Frontal cortex (tissue), 4 donors: ENCODE measurements around the gene NDUFS7. TPM values are rescaled to one million over a fixed set of nuclear protein-coding genes. Genes with fewer than 3 reads are reported as not detected.

ENCODE experiments used
- DNase-seq, 2 donors: peaks; one replicate each; pipeline ENCODE4 v3.0.0; 2012; ENCODE audit warnings: low spot score in 2 of 2
- FAIRE-seq: peaks from 2 replicates; lab custom pipeline; 2012; peaks lifted over from hg19 to GRCh38; lab: Jason Lieb, UNC
- total RNA-seq: library from RNA; depleted of rRNA; stranded (reverse); fragments of >200 nt; gene quantifications from one replicate; pipeline ENCODE4 v1.2.3, GENCODE V29; 2014
- donor health status: control.
- donor health status: control.
- donor health status: control.

Gene NDUFS7
- 27.7 TPM for total RNA-seq

- FAIRE-seq: no peak
- peak; percentile 83 to 89 for DNase-seq
Observed at GRCh38 chr19:1383312-1384084, at the start of gene NDUFS7. Gene NDUFS7, plus strand, starts transcription at chr19:1383907. Its CDS starts 20 bp downstream, at chr19:1383927.

DNA sequence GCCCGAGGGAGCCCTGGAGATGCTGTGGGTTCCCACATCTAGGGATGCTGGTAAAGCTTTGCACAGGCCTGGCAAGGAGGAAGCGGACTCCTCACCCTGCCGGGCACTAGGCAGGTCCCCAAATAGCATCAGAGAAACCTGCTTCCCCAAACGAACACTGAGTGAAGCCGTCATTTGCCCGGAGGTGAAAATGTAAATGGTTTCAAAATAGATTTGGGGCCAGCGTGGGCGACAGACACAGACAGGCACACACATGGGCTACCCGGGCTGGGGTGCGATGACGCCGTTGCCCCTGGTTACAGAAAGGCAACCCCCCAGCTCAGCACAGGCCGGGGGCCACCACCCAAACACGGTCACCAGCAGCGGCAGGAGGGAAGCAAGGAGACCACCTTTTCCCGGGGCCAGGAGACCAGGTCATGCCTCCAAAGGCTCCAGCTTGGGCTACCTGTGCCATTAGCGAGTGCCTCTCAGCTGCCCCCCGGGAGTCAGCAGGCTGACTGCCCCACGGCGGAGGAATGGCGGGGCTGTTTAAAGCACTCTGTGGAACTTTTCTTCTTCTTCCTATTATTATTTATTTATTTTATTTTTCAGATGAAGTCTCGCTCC is 47.5 kb upstream of the NDUFS7 start:
- no peak for FAIRE-seq
- DNase-seq: no peak

DNA sequence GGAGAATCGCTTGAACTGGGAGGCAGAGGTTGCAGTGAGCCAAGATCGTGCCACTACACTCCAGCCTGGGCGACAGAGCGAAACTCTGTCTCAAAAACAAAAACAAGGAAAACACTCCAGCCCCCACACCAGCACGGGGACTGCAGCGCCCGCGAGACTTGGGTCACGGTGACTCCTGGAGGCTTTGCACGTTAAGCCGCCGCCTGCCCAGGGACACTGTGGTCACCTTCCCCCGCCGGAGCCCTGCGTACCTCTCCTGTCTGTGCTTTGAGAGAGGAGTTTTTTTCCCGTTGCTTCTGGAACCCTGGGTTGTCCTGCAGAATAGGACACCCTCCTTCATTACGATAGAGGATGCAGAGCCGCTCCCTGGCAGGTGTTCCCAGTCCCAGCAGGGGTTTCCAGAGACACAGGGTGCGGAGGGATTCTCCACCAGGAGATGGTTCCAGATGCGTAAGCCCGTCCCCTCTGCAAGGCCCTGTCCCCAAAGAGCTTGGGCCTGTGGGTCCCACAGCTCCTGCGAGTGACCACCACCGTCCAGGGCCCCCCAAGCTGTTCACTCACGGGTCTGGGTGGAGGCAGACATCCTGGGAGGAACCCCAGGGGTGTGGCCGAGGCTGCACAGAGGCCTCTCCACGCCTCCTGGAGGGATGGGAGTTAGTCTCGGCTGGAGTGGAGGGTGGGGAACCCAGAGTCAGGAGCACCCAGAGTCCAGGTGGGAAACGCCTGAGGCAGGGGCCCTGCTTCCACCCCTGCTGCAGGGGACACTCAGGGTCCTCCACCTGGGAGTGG is 42.8 kb upstream of the NDUFS7 start:
- FAIRE-seq: no peak
- no peak for DNase-seq

- no peak for DNase-seq
Observed at GRCh38 chr19:1343041-1343440, 40.7 kb upstream of the NDUFS7 start.

DNA sequence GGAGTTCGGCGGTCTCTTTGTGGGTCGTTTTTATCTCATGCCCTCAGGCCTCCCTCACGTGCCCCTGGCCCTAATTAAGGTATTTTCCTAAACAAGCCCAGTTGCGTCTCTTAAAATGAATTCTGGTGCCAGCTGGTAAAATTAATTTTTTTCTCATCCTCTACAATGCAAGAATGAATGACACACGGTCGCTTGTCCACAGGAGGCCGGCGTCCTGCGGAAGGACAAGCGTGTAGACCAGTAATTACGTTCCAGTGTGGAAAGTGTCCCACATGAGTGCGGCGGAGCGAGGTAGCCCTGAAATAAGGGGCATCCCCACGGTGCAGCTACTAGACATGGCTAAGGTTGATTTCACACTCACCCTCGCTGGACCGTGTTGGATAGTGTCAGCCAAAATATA is 34.5 kb upstream of the NDUFS7 start:
- FAIRE-seq (no peak), DNase-seq (no peak)

More at GRCh38 chr19:1343041-1343440, 40.7 kb upstream of the NDUFS7 start:
- no peak for FAIRE-seq

DNA sequence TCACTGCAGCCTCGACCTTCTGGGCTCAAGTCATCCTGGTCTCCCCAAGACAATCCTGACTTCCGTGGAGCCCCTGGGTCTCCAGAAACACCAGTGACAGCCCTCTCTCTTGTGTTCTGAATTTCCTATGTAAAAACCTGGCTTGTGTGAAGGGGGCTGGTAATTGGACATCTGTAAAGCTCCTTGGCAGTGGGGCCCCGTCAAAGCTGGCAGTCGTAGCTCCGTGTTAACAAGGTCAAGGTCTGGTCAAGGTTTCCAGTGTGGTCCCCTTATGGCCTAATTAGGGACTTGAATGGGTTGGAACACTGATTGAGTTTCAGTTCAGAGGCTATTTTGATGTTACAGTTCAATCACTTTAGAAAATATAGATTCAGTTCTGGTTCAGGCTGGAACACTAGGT is 32.8 kb upstream of the NDUFS7 start:
- no peak for FAIRE-seq
- no peak for DNase-seq

DNA sequence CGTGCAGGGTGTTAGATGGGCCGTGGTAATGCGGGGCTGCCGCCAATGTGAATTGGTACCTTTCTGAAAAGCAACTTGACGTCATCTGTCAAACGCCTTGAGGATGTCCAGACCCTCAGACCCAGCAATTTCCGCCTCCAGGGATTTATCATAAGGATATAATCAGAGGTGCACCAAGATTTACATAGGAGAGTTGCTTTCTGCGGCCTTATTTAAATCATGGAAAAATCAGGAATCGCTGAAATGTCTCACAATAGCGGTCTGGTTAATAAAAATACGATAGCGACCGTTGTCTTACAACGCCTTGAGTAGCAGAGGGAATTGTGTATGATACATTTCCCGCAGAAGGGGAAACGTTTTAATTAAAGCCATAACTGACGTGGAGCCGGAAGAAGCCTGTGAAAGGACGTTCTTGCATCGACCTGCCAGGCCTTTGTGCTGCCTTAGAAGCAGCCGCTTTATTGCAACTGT is 32.3 kb upstream of the NDUFS7 start:
- no peak for DNase-seq
- FAIRE-seq: no peak

DNA sequence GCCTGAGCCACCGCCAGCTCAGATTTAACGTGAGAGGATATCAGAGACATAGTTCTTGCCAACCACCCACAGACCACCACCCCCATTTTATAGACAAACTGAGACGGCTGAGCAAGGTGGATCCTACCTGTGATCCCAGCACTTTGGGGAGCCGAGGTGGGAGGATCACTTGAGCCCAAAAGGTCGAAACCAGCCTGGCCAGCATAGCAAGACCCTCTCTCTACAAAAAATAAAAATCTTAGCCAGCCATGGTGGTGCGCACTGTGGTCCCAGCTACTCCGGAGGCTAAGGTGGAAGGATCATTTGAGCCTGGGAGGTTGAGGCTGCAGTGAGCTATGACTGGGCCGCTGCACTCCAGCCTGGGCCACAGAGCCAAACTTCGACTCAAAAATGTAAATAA is 30.6 kb upstream of the NDUFS7 start:
- DNase-seq (no peak), FAIRE-seq (no peak)

DNA sequence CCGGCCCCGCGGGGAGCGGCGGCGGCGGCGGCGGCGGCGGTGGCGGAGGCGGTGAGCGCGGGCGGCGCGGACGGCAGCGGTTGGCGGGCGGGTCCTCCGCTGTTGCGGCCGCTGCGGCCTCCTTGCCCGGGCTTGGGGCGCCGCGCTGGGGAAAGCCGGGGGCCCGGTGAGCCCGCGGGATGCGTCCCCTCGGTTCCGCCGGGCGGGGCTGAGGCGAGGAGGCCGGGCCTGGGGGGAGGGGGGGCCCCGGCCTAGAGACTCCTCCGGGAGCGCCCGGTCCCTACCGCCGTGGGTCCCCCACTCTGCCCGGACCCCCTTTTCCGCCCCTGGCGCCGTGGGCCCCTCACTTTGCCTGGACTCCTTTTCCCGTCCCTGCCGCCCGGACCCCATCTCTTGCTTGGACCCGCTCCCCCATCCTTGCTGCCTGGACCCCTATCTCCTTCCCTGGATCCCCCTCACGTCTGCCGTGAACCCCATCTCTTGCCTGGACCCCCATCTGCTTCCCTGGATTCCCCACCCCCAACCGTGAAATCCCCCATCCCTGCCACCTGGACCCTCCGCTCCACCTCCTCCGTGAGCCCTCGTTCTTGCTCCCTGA is 28.6 kb upstream of the NDUFS7 start:
- FAIRE-seq (no peak), DNase-seq (no peak)

DNA sequence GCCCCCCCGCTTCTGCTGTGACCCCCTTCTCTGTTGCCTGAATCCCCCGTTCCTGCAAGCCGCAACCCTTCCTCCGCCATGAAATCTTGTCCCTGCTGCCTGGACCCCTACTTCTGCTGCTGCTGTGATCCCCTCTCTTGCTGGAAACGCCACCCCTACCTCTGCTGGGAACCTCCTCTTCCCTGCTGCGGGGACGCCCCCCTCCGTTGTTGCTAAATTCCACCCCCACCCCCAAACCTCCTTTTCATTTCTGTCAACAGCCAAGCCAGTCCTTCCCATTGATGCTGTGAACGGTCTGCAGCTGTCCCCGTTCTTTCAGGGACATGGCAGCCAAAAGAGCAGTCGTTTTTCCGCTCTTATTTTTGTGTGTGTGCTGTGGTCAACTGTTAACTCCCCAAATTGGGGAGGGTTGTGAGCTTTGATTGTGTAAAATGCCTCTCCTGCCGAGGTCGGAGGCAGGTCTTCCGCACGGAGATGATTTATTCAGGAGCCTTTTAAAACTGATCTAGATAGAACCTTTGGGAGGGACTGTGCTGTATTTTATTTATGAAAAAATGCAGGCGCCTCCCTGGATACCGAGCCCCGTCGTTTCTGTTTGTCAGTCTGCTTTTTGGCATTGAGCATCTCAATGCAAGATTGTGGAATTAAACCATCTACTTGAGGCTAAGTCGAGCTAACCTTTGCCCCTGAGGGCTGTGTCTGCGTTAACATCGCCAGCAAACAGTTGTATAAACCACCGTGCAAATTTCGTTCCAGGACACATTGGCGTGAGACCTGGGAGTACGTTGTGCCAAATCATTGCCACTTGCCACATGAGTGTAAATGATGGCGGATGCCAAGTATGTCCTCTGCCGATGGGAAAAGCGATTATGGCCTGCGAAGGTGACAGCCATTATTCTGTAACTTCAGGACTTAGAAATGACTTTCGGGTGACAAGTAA is 27.9 kb upstream of the NDUFS7 start:
- DNase-seq (peak in 1 of 2 donors; percentile 55), FAIRE-seq (no peak)

- DNase-seq: no peak
- FAIRE-seq: no peak
Observed at GRCh38 chr19:1356508-1356865, 27.2 kb upstream of the NDUFS7 start.

GRCh38 chr19:1357531-1358109 is 26.1 kb upstream of the NDUFS7 start:
- no peak for DNase-seq
- FAIRE-seq: no peak

DNA sequence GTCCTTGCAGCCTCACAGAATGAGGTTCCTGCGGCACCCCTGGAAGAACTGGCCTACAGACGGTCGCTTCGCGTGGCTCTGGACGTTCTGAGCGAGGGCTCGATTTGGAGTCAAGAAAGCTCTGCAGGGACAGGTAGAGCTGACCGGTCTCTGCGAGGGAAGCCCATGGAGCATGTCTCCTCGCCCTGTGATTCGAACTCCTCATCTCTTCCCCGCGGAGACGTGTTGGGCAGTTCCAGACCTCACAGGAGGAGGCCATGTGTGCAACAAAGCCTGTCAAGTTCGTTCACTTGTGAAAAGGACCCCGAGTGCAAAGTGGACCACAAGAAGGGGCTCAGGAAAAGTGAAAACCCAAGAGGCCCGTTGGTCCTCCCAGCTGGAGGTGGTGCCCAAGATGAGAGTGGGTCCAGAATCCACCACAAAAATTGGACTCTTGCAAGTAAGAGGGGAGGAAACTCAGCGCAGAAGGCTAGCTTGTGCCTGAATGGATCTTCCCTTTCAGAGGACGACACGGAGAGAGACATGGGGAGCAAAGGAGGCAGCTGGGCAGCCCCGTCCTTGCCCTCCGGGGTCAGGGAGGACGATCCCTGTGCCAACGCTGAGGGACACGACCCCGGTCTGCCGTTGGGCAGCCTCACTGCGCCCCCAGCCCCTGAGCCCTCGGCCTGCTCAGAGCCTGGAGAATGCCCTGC is 23.4 kb upstream of the NDUFS7 start:
- FAIRE-seq (no peak), DNase-seq (no peak)

GRCh38 chr19:1360818-1361461 is 22.8 kb upstream of the NDUFS7 start:
- DNase-seq: peak; percentile 74 to 79
- no peak for FAIRE-seq

GRCh38 chr19:1361601-1362386 is 21.9 kb upstream of the NDUFS7 start:
- no peak for FAIRE-seq
- DNase-seq: no peak

DNA sequence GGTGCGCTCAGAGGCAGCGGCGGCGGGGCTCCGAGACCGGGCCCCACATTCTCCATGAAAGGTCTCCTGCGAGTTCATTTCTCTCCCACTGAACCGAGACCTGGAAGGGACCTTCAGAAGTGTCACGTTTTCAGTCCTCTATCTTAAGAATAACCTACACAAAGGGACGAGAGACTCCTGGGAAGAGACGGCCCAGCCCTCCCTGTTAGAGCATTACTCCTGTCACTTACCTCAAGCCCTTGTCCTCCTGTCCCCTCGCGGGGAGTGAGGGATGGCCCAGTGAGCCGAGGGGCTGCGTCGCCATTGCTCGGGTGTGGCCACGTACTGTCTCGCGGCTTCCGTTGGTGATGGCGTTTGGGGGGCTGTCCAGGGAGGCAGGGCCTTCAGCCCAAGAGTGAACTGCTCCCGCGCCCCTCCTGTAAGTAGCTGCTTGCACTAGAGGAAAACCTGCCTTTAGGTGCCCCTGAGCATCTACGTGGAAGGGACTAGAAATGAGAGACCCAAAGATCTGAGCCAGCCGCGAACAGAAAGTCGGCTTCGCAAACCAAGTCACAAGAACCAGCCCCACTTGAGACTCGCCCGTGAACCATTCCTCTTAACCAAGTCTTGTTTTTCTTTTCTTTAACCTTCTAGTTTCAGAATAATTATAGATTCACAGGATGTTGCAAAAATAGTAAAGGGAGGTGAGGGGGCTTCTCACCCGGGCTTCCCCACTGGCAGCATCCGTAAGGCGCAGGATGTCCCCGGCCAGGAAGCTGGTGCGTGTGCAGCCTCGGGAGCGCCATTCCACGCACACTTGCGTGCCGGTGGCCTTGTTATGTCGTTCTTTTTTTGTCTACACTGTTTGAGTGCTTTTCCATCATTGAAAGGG is 21.1 kb upstream of the NDUFS7 start:
- DNase-seq: no peak
- no peak for FAIRE-seq
